Fibroblast of pulmonary artery (primary cell): ENCODE results near the gene BMF.
A peak's percentile ranks its signal among the peaks of the same experiment; 100 is the strongest.

Source experiments
- DNase-seq: peaks from one replicate; pipeline ENCODE4 v3.0.0-alpha.2; 2010; ENCODE audit warnings: low read depth
- H3K4me3 ChIP-seq: replicated peaks from 2 replicates; pipeline ENCODE4 v1.5.1; 2011; ENCODE audit warnings: low read depth, mild to moderate bottlenecking, control low read depth, low read length, moderate library complexity
- TF ChIP-seq, protein P1 (sequence below): IDR thresholded peaks from 2 replicates; pipeline ENCODE4 v1.5.1; 2011; ENCODE audit warnings: mild to moderate bottlenecking, control low read depth, low read length, inconsistent platforms; ENCODE audit errors: missing control alignments

BMF gene

DNA sequence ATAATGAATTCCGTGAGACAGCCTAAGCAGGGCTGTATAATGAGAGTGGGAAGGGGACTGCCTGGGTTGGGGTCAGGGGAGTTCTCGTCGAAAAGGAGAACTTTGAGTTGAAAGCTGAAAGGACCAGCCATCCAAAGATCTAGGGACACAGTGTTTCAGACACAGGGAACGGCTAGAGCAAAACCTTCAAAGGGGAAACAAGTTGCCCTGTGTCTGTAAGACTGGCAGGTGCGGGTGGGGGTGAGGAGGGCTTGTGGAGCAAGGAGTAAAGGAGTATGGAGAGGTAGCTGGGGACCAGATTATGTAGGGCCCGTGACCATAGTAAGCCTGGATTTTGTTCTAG lies 68.4 kb downstream of the BMF start:
- H3K4me3 ChIP-seq: peak overlapping the region; percentile 13
- TF ChIP-seq, protein P1, sequence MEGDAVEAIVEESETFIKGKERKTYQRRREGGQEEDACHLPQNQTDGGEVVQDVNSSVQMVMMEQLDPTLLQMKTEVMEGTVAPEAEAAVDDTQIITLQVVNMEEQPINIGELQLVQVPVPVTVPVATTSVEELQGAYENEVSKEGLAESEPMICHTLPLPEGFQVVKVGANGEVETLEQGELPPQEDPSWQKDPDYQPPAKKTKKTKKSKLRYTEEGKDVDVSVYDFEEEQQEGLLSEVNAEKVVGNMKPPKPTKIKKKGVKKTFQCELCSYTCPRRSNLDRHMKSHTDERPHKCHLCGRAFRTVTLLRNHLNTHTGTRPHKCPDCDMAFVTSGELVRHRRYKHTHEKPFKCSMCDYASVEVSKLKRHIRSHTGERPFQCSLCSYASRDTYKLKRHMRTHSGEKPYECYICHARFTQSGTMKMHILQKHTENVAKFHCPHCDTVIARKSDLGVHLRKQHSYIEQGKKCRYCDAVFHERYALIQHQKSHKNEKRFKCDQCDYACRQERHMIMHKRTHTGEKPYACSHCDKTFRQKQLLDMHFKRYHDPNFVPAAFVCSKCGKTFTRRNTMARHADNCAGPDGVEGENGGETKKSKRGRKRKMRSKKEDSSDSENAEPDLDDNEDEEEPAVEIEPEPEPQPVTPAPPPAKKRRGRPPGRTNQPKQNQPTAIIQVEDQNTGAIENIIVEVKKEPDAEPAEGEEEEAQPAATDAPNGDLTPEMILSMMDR: no peak
- no peak for DNase-seq

DNA sequence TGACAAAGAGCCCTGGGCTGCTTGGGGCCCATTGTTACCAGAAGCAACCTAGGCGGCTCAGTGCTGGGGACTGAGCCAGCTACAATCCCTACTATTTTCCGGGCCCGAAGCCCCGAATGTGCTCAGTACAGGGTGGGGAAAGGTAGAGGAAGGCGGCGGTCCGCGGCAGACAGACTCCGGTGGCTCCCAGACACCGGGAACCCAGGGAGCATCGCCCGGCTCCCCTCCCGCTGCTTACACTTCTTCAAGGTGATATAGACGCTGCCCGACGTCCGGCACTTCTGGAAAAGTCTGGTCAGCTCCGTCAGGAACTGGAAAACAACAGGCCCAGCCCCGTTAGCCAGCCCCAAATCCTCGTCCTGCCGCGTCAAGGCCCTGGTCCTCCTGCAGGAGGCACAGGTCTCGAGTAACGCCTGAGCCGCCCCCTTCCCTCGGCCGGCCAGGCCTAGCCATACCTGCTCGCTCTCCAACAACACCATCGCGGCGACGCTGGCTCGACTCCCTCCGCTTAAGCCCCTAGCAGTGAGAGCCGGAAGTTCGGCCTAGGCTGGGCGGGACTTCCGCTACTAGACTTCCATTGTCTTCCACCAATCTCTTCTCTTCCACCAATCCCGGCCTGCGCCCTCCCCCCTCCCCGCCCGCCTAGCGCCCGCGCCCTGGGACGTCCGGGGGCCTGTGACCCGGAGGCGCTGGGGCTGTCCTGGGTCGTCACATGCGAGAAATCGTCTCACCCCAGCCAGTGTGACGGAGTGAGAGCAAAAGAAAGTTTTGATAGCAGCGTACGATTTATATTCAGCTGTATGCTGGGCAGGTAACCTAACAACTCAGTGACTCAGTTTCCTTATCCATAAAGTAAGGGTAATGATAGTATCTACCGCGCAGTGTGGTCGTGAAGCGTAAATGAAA lies 69.8 kb downstream of the BMF start, which contains the start of gene SRP14:
TSS of gene SRP14 (minus strand) at position 544 of the 906 bp plus-strand sequence. CDS start at position 479, 65 bp downstream.
- TF ChIP-seq, protein P1: no peak
- DNase-seq: peak; percentile 94
- peak within 1 kb of the TSS; percentile 90 for H3K4me3 ChIP-seq

DNA sequence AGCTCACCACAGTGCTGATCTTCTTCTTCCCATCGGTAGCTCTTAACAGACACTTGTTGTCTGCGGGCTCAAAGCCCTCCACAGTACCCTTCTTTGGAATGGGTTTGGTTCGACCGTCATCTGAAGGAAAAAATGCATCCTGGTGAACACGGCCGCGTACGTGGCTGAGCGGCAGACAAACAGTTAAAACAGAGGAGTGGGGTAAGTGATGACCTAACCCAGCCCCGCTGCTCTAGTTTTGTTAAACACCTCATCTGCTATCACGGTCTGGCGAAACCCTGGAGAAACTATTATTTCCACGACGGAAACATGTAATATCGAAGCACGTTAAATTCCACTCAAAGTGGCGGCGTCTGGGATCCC lies 70.4 kb downstream of the BMF start:
- TF ChIP-seq, protein P1: no peak
- DNase-seq: peak; percentile 35
- peak overlapping the region; percentile 90 for H3K4me3 ChIP-seq
